GM15510 (cell line): ENCODE data around the gene P2RX3.

Experiments used
- POLR2A ChIP-seq: IDR thresholded peaks from 3 replicates; pipeline ENCODE4 v1.6.1; 2011; ENCODE audit warnings: borderline replicate concordance; ENCODE audit not compliant: insufficient read length; ENCODE audit errors: extremely low read depth

The P2RX3 gene

DNA sequence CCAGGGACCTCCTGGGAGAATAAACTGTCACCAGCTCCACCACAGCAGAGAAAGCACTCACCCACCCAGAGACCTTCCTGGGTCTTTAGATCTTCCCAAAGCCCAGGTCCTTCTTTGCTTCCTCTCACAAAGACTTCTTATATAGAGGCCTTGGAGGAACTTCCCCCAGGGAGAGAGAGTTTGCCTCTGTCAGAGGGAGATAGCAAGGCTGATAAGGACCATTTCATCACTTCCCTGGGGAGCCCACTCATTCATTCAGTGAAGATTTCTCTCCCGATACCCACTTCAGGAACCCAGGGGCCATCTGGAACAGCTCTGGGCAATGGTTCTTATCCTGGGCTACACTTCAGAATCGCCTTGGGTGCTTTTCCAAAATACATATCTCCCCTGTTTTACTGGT is 52.4 kb downstream of the P2RX3 start, which contains the start of gene PRG2:
Gene PRG2, minus strand, starts transcription at position 116 of the 400 bp plus-strand sequence. CDS start 706 bp downstream, outside the sequence.
- TF ChIP-seq POLR2A = no peak

- TF ChIP-seq POLR2A = no peak
Measured at GRCh38 chr11:57391111-57391510, 53.0 kb downstream of the P2RX3 start.

- TF ChIP-seq POLR2A = no peak
Measured at GRCh38 chr11:57391539-57391938, 53.4 kb downstream of the P2RX3 start.

GRCh38 chr11:57392066-57392762 is 54.1 kb downstream of the P2RX3 start:
- TF ChIP-seq POLR2A = no peak

DNA sequence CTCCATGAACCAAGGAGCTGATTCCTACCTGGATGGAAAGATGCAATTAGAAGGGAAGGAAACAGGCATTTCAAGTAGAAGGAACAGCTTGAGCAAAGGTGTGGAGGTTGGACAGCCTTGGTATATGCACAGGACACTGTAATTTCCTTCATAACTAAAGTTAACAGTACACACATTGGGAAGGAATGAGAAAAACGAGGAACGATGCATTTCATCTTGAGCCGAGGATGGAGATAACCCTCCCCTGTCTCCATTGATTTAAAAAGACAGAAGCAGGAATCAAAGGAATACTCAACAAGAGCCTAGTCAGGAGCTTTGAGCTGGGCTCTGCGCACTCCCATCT is 54.6 kb downstream of the P2RX3 start:
- TF ChIP-seq POLR2A = no peak

DNA sequence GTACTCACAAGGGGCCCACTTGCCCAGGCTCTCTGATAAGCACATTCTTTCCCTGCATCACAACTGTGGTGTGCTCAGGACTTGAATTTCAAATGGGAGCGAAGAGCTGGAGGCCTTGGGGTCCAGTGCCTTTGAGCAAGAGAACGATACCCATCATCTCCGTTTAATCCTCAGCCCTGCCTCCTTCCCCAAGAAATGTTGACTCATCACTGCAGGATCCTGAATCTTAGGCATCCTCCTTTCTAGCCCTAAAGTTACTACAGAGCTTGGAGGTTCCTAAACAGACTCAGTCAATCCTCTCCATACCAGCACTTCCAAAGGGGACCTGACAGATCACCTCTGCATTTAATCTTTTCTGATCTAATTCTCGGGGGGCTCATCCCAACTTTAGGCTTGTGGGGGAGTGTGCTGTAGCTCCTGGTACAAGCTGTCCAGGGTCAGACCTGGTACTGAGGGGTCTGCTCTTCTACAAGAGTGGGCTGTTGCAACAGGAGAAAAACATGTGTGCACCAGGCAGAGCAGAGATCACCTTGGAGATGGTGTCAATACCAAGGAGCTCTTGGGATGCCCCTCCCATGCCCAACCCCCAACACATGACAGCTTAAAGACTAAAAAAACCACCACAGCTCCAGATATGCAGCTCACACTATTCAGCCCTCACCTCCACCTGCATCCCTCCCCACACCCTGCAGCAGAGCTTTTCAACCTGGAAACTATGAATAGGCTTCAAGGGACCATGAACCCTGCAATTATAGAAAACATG is 56.2 kb downstream of the P2RX3 start:
- no peak for TF ChIP-seq POLR2A

DNA sequence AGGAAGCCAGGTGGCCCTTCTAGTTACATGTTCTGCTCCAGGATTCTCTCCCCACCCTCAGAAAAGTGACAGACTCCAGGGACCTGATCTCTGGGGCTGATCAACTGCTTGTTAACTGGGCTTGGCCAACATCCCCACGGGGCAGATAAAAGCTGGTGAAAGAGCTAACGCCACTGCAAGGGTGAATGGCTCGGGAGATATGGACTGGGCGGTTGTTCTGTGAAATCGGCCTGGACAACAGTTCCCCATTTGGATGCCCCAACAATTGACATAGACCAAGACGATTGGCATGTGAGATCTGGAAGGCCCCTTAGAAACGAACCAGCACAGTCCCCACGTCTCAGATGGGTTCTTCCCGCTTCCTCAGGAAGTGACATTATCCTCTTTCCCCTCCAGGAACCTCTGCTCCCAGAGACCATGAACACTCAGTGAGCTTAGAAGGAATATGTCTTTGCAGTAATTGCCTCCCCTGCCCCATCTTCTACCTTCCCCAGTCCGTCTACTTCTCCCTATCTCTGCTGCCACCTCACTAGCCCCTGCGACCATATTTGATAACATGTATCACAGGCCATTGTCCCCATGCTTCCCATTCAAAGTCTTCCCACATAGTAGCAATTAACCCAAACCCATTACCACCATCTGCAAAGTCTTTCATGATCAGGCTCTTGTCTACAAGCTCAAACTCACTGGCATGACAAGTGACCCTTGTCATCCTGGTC is 57.9 kb downstream of the P2RX3 start:
- TF ChIP-seq POLR2A = no peak

GRCh38 chr11:57396744-57397143 is 58.6 kb downstream of the P2RX3 start:
- TF ChIP-seq POLR2A = no peak

DNA sequence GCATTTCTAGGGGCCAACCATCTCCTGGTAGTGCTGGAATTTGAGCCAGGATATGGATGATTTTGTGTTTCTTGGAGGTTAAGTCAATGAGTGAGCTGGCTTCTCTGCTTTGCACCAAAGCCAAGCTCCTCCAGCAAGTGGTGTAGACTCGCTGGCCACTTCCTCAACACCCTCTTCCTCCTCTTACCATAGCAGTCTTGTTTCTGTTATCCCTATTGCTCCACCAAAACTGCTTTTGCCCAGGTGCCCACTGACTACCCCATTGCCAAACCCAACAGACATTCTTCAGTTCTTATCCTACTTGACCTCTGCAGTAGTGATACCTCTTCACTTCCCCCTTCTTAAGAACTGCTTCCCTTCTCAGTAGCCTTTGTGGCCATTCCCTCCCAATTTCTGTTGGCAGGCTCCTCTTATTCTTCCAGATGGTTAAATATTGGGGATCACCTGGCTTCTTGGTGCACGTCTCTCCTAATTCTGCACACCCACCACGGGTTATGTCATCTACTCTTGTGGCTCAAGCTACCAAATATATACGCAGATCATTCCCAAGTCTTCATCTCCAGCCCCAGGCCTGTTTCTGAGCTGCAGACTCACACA is 59.3 kb downstream of the P2RX3 start:
- TF ChIP-seq POLR2A = no peak

- no peak for TF ChIP-seq POLR2A
Measured at GRCh38 chr11:57399221-57399620, 61.1 kb downstream of the P2RX3 start.

- no peak for TF ChIP-seq POLR2A
Measured at GRCh38 chr11:57399972-57400578, 61.9 kb downstream of the P2RX3 start.

GRCh38 chr11:57402188-57403002 is 64.2 kb downstream of the P2RX3 start:
- TF ChIP-seq POLR2A = no peak

- no peak for TF ChIP-seq POLR2A
Measured at GRCh38 chr11:57403802-57404147, 65.6 kb downstream of the P2RX3 start.
